Central memory CD8-positive, alpha-beta T cell (primary cell): ENCODE data around the gene TEX2.
"Not testable (repeated sequence)": the region's sequence is repeated elsewhere in the genome, so short reads cannot be mapped to it uniquely, and the experiment has no call there.

ENCODE experiments used
- ATAC-seq: fragments of 150-1000 bp; cut with Tn5 transposase; replicated peaks from 2 replicates; pipeline ENCODE4 v1.10.0; 2022; ENCODE audit warnings: mild to moderate bottlenecking, moderate FRiP score, moderate number of reproducible peaks; ENCODE audit not compliant: poor library complexity, severe bottlenecking; ENCODE audit errors: extremely low read depth
- DNase-seq, 2 donors: peaks; one replicate each; pipeline ENCODE4 v3.0.0; 2021; ENCODE audit warnings: low spot score in 2 of 2
- H3K27ac Mint-ChIP-seq: one replicate; pipeline ENCODE4 v1.8.0; 2022; ENCODE audit warnings: low read depth, mild to moderate bottlenecking, moderate library complexity, mixed read lengths
- H3K27me3 Mint-ChIP-seq: one replicate; pipeline ENCODE4 v1.8.0; 2022; ENCODE audit warnings: mixed read lengths
- H3K36me3 Mint-ChIP-seq: one replicate; pipeline ENCODE4 v1.8.0; 2022; ENCODE audit warnings: mild to moderate bottlenecking, moderate library complexity, mixed read lengths; ENCODE audit not compliant: insufficient read depth
- H3K4me1 Mint-ChIP-seq: one replicate; pipeline ENCODE4 v1.8.0; 2022; ENCODE audit warnings: mixed read lengths
- H3K4me3 Mint-ChIP-seq: one replicate; pipeline ENCODE4 v1.8.0; 2022; ENCODE audit warnings: mild to moderate bottlenecking, moderate library complexity, mixed read lengths
- H3K9me3 Mint-ChIP-seq: one replicate; pipeline ENCODE4 v1.8.0; 2022; ENCODE audit warnings: mixed read lengths

Gene TEX2

DNA sequence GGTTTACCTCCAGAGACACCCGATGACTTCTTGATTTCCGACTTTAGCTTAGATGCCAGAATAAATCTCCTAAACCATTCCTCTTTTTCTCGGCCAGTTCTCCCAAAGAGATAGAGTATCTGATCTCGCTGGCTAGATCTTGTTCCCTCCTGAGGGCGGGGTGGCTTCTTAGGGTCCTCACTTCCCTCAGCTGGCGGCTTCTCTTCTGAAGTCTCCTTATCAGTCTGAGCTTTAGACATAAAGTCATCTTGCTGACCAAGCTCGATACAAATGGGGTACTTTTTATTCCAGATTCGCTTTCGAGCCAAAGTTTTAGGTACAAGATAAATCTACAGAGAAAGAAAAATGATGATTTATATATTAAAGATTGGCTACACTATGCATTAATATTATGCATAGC, 69.5 kb downstream of the TEX2 start:
- no peaks in the 10 kb centered on the region for H3K9me3 Mint-ChIP-seq
- no peaks in the 10 kb centered on the region for H3K27me3 Mint-ChIP-seq
- no peak overlapping the region for H3K27ac Mint-ChIP-seq
- DNase-seq, result no peak
- H3K4me3 Mint-ChIP-seq, result no peak overlapping the region
- peaks cover 1% of the 10 kb centered on the region for H3K36me3 Mint-ChIP-seq
- no peak for ATAC-seq
- H3K4me1 Mint-ChIP-seq, result no peaks in the 10 kb centered on the region

DNA sequence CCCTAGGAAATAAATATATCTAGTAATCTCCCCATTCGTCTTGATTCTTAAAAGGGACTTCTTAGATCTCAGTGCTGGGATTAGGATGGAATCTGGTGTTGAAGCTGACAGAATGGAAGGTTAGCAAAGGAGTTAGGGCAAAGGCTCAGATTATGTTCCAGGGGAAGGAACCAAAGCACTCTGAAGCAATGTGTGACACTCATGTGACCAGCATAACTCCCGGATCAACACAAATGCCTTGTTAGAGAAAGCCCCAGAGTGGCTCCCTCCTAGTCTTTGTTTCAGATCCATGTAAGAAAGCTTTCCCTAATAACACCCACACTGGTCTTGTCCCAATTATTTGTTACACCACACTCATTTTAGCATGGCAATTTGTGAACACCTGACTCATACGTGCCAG, 70.5 kb downstream of the TEX2 start:
- DNase-seq, result no peak
- Mint-ChIP-seq H3K27me3 (no peaks in the 10 kb centered on the region), H3K4me3 (no peak overlapping the region), H3K27ac (no peak overlapping the region), H3K9me3 (no peaks in the 10 kb centered on the region), H3K36me3 (peaks cover 1% of the 10 kb centered on the region), H3K4me1 (no peaks in the 10 kb centered on the region)
- ATAC-seq, result no peak

DNA sequence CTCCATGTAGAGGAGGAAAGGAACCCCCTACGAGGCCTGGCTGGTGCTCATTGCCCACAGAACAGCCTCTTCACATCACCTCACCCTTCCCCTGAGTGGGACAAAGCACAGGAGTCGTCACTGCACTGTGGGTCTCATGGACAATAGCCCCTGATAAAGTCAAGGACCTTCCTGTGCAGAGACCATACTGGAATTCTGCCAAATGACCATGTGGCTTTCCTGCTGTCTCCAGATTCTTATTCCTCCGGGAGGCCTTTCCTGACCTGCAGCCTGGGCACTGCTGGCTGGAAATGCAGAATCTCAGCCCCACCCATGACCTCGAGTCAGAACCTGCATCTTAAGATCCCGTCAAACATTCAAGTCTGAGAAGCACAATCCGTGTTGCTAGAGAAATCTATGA, 72.6 kb downstream of the TEX2 start:
- H3K9me3 Mint-ChIP-seq, result no peaks in the 10 kb centered on the region
- H3K4me1 Mint-ChIP-seq, result no peaks in the 10 kb centered on the region
- ATAC-seq (no peak), DNase-seq (no peak)
- no peak overlapping the region for H3K27ac Mint-ChIP-seq
- no peak overlapping the region for H3K4me3 Mint-ChIP-seq
- H3K27me3 Mint-ChIP-seq, result no peaks in the 10 kb centered on the region
- peaks cover 4% of the 10 kb centered on the region for H3K36me3 Mint-ChIP-seq

DNA sequence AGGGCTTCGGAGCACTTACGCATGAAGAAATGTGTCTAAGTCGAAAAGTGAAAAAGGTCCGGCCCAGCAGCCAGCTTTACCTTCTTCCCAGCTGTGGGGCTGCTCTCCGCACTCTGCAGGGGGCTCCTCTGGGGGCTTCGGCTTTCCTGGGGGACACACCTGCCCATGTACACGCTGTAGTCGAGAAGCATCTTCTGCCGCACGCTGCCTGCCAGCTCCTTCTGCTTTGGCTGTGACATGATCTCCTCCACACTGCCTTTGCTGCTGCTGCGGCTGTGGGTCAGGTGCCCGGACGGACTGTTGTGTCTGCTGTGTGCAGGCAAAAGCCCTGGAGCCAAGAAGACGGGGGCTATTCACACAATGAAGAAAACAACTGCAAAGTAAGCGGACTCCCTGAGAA, 75.0 kb downstream of the TEX2 start:
- Mint-ChIP-seq H3K27ac (no peak overlapping the region), H3K27me3 (no peaks in the 10 kb centered on the region), H3K4me3 (no peak overlapping the region), H3K36me3 (peaks cover 4% of the 10 kb centered on the region), H3K4me1 (peaks cover 8% of the 10 kb centered on the region), H3K9me3 (no peaks in the 10 kb centered on the region)
- ATAC-seq, result no peak
- no peak for DNase-seq

DNA sequence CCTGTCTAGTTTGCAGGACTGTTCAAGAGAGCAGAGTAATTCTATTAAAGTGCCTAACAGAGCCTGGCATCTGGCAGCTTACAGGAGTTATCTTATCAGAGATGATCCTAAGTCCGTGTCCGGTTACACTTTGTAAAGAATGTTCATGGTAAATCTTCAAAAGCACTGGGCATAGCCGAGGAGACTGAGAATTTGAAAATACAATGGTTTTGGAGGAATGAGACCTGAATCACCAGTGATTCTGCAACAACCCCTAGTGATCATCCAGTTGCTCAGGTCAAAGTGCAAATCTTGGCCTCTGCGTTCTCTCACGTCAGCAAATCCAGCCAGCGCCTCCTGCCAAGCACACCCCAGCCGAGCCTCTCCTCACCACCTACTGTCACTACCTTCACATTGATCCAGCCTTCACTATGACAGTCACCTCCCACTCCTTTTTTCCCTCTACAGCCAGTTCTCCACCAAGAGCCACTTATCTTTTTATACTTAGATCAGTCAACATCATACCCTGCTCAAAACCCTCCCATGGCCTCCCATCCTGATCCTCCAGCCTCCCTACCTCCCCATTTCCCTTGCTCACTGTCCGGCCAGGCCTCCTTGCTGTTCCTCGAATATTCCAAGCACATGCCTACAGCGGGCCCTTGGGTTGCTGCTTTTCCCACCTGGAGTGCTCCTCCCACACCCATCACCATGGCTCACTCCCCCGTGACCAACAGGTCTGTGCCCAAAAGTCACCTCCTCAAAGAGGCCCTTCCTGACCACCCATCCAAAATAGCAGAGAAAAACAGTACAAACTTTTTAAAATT, 75.8 kb downstream of the TEX2 start:
- peaks cover 8% of the 10 kb centered on the region for H3K4me1 Mint-ChIP-seq
- DNase-seq (no peak), ATAC-seq (no peak)
- no peaks in the 10 kb centered on the region for H3K27me3 Mint-ChIP-seq
- H3K36me3 Mint-ChIP-seq, result peaks cover 4% of the 10 kb centered on the region
- no peak overlapping the region for H3K27ac Mint-ChIP-seq
- H3K4me3 Mint-ChIP-seq, result no peak overlapping the region
- no peaks in the 10 kb centered on the region for H3K9me3 Mint-ChIP-seq

DNA sequence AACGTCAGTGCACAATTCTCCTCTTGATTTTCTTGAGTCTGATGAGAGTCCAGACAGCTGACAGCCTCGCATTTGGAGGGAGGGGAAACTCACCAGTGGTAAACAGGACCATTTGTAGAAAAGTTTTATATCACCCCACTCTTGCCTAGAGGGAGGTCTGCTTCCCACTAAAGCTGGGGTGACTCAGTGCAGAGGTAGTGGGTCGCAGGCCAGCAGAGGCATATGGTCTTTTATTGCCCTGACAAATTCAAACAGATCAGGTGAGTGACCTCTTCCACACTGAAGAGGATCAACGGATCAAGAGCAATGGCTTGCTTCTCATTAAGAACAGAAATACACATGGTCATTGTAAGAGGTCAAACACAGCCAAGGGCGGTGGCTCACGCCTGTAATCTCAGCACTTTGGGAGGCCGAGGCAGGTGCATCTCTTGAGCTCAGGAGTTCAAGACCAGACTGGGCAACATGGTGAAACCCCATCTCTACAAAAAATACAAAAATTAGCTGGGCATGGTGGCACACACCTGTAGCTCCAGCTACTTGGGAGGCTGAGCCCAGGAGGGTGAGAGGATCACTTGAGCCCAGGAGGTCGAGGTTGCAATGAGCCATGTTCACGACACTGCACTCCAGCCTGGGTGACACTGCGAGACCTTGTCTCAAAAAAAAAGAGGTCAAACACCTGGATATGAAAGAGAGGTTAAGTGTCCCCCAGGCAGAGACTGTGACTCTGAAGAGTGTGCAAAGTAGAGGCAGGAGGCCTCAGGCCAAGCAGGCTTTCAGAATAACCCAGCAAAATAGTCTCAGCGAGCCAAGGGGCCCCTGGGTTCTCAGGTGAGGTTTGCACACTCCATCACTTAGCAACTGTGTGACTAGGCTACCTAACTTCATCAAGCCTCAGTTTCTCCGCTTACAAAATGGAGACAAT, 76.6 kb downstream of the TEX2 start:
- Mint-ChIP-seq H3K36me3 (peaks cover 4% of the 10 kb centered on the region), H3K9me3 (no peaks in the 10 kb centered on the region), H3K27me3 (no peaks in the 10 kb centered on the region), H3K27ac (no peak overlapping the region), H3K4me3 (no peak overlapping the region), H3K4me1 (peaks cover 8% of the 10 kb centered on the region)
- ATAC-seq (no peak), DNase-seq (no peak)

DNA sequence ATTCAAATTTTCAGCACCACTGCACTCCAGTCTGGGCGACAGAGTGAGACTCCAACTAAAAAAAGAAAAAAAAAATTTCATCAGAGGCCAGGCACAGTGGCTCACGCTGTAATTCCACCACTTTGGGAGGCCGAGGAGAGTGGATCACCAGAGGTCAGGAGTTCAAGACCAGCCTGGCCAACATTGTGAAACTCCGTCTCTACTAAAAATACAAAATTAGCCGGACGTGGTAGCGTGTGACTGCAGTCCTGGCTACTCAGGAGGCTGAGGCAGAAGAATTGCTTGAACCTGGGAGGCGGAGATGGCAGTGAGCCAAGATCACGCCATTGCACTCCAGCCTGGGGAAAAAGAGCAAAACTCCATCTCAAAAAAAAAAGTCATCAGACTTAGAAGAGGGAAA, 77.5 kb downstream of the TEX2 start:
- not testable (repeated sequence) for ATAC-seq, H3K9me3 Mint-ChIP-seq, H3K4me3 Mint-ChIP-seq, H3K27me3 Mint-ChIP-seq, H3K36me3 Mint-ChIP-seq, H3K4me1 Mint-ChIP-seq, DNase-seq, H3K27ac Mint-ChIP-seq

DNA sequence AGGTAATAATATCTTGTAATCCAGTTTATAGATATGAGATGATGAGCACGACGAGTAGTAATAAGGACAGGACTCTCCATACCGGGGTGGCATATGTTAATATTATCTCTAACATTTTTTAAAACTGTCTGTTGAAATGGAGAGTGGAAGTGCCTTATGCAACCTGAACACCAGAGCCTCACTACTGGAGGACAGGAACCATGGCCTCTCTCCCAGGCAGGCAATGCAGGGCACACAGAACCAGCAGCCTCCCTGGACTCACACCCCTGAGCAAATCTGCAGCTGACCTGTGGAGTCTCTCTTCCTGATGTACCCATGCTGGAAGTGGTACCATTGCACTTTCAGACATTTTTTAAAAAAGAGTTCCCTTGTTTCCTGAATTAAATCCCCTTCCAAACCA, 78.0 kb downstream of the TEX2 start:
- DNase-seq (no peak), ATAC-seq (no peak)
- H3K27me3 Mint-ChIP-seq, result no peaks in the 10 kb centered on the region
- no peaks in the 10 kb centered on the region for H3K9me3 Mint-ChIP-seq
- no peak overlapping the region for H3K4me3 Mint-ChIP-seq
- H3K27ac Mint-ChIP-seq, result no peak overlapping the region
- peaks cover 8% of the 10 kb centered on the region for H3K4me1 Mint-ChIP-seq
- H3K36me3 Mint-ChIP-seq, result peaks cover 4% of the 10 kb centered on the region

DNA sequence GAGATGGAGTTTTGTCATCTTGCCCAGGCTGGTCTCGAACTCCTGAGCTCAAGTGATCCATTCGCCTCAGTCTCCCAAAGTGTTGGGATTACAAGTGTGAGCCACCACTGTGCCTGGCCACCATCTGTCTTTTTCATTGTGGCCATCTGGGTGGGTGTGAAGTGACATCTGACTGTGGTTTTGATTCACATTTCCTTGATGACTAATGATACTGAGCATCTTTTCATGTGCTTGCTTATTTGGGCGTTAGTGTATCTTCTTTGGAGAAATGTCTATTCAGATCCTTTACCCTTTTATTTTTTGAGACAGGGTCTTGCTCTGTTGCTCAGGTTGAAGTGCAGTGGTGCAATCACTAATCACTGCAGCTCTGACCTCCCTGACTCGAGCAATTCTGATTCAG, 79.2 kb downstream of the TEX2 start:
- Mint-ChIP-seq H3K27ac (no peak overlapping the region), H3K36me3 (peaks cover 4% of the 10 kb centered on the region), H3K4me1 (peaks cover 8% of the 10 kb centered on the region), H3K4me3 (no peak overlapping the region), H3K9me3 (no peaks in the 10 kb centered on the region), H3K27me3 (no peaks in the 10 kb centered on the region)
- DNase-seq, result no peak
- ATAC-seq, result no peak

DNA sequence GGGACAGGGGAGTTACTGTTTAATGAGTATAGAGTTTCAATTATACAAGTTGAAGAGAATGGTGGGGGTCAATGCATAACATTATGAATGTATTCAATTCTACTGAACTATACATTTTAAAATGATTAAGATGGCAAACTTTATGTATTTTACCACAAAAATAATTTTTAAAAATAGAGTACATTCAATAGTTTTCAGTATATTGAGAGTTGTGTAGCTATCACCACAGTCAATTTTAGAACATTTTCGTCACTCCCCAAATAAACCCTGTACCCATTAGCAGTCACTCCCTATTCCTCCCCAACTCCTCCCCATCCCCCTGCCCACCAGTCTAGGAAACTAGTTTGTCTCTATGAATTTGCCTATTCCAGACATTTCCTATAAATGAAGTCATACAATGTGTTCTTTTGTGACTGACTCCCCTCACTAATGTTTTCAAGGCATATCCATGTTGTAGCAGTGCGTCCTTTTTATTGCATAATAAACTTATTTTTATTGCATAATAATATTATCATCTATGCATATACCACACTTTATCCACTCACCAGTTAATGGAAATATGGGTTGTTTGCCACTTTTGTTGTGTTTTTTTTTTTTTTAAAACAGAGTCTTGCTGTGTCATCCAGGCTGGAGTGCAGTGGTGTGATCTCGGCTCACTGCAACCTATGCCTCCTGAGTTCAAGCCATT, 80.6 kb downstream of the TEX2 start:
- DNase-seq (no peak), ATAC-seq (no peak)
- Mint-ChIP-seq H3K36me3 (peaks cover 4% of the 10 kb centered on the region), H3K27me3 (no peaks in the 10 kb centered on the region), H3K9me3 (no peaks in the 10 kb centered on the region), H3K4me3 (no peak overlapping the region), H3K4me1 (peaks cover 8% of the 10 kb centered on the region), H3K27ac (no peak overlapping the region)

DNA sequence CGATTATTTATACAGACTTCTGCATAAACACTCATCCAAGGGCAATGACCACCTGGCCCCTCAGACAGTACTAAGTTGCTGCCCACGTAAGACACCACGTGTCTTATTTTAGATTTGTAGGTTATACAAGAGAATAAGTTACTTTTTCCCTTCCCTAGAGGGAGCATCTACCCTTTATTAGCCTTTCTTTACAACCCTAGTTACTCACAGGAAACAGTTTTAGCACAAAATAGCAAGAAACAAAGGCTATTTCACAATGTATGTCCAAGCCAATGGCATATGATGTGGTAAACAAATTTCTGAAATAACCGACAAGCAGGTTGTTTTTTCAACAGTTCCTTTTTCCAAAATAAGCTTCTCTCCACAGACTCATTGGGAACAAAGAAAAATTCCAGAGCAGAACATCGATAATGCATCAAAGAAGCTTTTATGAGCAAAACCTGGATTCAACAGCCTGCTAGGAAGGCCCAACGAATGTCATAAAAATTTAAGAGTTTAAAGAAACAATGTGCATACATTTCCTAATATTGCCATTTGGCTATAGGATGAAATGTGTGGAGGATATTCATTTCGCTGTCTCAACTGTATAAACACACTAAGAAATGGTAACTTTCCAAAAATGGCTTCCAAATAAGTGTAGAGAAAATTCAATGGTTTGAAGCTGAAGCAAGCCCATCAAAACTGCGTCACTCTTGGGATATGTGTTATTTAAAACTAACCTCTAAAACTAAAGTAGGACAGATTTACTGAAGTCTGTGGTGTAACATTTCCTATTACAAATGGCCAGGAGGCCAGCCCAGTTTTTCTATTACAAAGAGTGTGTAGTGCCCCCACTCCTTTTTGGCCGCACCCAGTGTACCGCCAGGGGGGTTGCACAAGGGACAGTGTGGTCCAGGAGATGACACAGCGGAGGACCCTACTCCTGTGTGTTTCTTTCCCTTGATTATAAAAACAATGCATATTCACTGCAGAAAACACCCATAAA, 82.7 kb downstream of the TEX2 start:
- Mint-ChIP-seq H3K27ac (no peak overlapping the region), H3K4me1 (peaks cover 8% of the 10 kb centered on the region), H3K9me3 (no peaks in the 10 kb centered on the region), H3K4me3 (no peak overlapping the region), H3K27me3 (no peaks in the 10 kb centered on the region), H3K36me3 (peaks cover under 1% of the 10 kb centered on the region)
- DNase-seq (no peak), ATAC-seq (no peak)

DNA sequence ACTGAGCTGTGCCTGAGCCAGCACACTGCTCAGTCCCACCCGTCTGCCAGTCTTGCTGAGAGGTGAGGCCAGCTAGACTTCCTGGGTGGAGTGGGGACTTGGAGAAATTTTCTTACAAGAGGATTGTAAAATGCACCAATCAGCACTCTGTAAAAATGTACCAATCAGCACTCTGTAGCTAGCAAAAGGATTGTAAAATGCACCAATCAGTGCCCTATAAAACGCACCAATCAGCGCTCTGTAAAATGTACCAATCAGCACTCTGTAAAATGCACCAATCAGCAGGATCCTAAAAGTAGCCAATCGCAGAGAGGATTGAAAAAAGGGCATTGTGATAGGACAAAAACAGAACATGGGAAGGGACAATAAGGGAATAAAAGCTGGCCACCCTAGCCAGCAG, 84.0 kb downstream of the TEX2 start:
- H3K36me3 Mint-ChIP-seq, H3K27ac Mint-ChIP-seq, ATAC-seq, H3K4me3 Mint-ChIP-seq, H3K27me3 Mint-ChIP-seq, DNase-seq, H3K9me3 Mint-ChIP-seq, H3K4me1 Mint-ChIP-seq: not testable (repeated sequence)
